ENCODE results near the gene IFITM10.

IFITM10 gene

GRCh38 chr11:1694846-1695547 is 55.4 kb downstream of the IFITM10 start:
- H3K9me3 ChIP-seq (ENCODE audit: control insufficient read depth in 2 of 2, low read length in 2 of 2) = no peaks in the 10 kb centered on the region
- H3K27me3 ChIP-seq (ENCODE audit: control insufficient read depth in 2 of 2, insufficient read depth in 2 of 2, low read length in 2 of 2) = peaks cover 9 to 13% of the 10 kb centered on the region in 2 donors
- no peak overlapping the region for H3K9ac ChIP-seq (ENCODE audit: low read depth in 1 of 2, low read length in 2 of 2)
- no peak overlapping the region for H3K27ac ChIP-seq (ENCODE audit: low read depth in 2 of 2, low read length in 2 of 2)
- H3K36me3 ChIP-seq (ENCODE audit: control insufficient read depth in 2 of 2, insufficient read depth in 2 of 2, low read length in 2 of 2) = no peaks in the 10 kb centered on the region
- no peak overlapping the region for H3K4me3 ChIP-seq (ENCODE audit: low read length in 2 of 2)
- peaks cover 4 to 9% of the 10 kb centered on the region in 2 donors for H3K4me1 ChIP-seq (ENCODE audit: control insufficient read depth in 2 of 2, insufficient read depth in 2 of 2, low read length in 2 of 2)

DNA sequence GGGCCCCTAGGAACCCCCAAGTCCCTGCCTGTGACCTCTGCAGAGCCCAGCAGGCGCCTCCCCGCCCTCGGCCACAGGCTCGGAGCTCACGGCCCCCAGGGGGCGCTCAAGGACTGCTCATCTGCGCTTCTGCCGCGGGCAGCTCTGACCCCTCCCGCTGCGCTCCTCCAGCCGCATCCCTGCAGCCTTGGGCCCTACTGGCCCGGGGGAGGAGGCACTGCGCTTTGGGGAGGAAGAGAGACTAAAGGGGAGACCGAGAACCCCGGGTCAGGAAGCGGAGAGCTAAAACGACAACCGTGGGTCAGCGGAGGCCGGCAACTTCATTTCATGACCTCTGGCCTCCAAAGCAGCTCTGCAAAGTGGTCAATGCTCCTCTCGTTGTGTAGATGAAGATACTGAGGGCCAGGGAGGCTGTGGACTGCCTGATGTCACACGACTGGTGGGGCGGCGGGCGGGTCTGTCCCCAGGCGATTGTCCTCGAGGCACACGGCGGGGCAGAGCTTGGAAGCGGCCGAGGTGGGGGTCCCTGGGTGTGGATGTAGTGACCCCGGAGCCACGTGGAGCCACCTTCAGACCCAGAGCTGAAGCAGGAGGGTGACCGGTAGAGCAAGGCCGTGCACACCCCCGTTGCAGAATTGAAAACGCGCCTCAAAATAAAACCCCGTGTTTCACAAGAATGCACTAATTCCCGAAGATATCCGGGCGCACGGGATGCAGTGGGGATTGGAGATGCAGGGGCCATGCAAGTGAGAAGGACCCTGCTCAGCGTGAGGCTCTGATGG is 56.1 kb downstream of the IFITM10 start:
- Histone ChIP-seq H3K4me3 (ENCODE audit: low read length in 2 of 2) (peak overlapping the region; percentile 71 to 80), H3K27ac (ENCODE audit: low read depth in 2 of 2, low read length in 2 of 2) (no peak overlapping the region), H3K9ac (ENCODE audit: low read depth in 1 of 2, low read length in 2 of 2) (peak overlapping the region; percentile 17 to 75)

GRCh38 chr11:1693327-1694063 is 56.9 kb downstream of the IFITM10 start:
- Histone ChIP-seq H3K9me3 (ENCODE audit: control insufficient read depth in 2 of 2, low read length in 2 of 2) (no peaks in the 10 kb centered on the region), H3K9ac (ENCODE audit: low read depth in 1 of 2, low read length in 2 of 2) (peak overlapping the region; percentile 63 to 75), H3K4me3 (ENCODE audit: low read length in 2 of 2) (peak overlapping the region; percentile 71 to 80), H3K27ac (ENCODE audit: low read depth in 2 of 2, low read length in 2 of 2) (peak overlapping the region in 1 of 2 donors; percentile 23), H3K27me3 (ENCODE audit: control insufficient read depth in 2 of 2, insufficient read depth in 2 of 2, low read length in 2 of 2) (peaks cover 9 to 16% of the 10 kb centered on the region in 2 donors), H3K4me1 (ENCODE audit: control insufficient read depth in 2 of 2, insufficient read depth in 2 of 2, low read length in 2 of 2) (peaks cover 4 to 9% of the 10 kb centered on the region in 2 donors), H3K36me3 (ENCODE audit: control insufficient read depth in 2 of 2, insufficient read depth in 2 of 2, low read length in 2 of 2) (no peaks in the 10 kb centered on the region)

More for the DNA sequence above, 56.1 kb downstream of the IFITM10 start:
- peaks cover 9 to 16% of the 10 kb centered on the region in 2 donors for H3K27me3 ChIP-seq (ENCODE audit: control insufficient read depth in 2 of 2, insufficient read depth in 2 of 2, low read length in 2 of 2)
- H3K4me1 ChIP-seq (ENCODE audit: control insufficient read depth in 2 of 2, insufficient read depth in 2 of 2, low read length in 2 of 2) = peaks cover 4 to 9% of the 10 kb centered on the region in 2 donors
- no peaks in the 10 kb centered on the region for H3K9me3 ChIP-seq (ENCODE audit: control insufficient read depth in 2 of 2, low read length in 2 of 2)
- H3K36me3 ChIP-seq (ENCODE audit: control insufficient read depth in 2 of 2, insufficient read depth in 2 of 2, low read length in 2 of 2) = no peaks in the 10 kb centered on the region

GRCh38 chr11:1692708-1693326 is 57.6 kb downstream of the IFITM10 start:
- Histone ChIP-seq H3K9me3 (ENCODE audit: control insufficient read depth in 2 of 2, low read length in 2 of 2) (no peaks in the 10 kb centered on the region), H3K9ac (ENCODE audit: low read depth in 1 of 2, low read length in 2 of 2) (no peak overlapping the region), H3K27me3 (ENCODE audit: control insufficient read depth in 2 of 2, insufficient read depth in 2 of 2, low read length in 2 of 2) (peaks cover 9 to 16% of the 10 kb centered on the region in 2 donors), H3K4me3 (ENCODE audit: low read length in 2 of 2) (no peak overlapping the region), H3K36me3 (ENCODE audit: control insufficient read depth in 2 of 2, insufficient read depth in 2 of 2, low read length in 2 of 2) (no peaks in the 10 kb centered on the region), H3K4me1 (ENCODE audit: control insufficient read depth in 2 of 2, insufficient read depth in 2 of 2, low read length in 2 of 2) (peaks cover 4 to 9% of the 10 kb centered on the region in 2 donors), H3K27ac (ENCODE audit: low read depth in 2 of 2, low read length in 2 of 2) (no peak overlapping the region)

DNA sequence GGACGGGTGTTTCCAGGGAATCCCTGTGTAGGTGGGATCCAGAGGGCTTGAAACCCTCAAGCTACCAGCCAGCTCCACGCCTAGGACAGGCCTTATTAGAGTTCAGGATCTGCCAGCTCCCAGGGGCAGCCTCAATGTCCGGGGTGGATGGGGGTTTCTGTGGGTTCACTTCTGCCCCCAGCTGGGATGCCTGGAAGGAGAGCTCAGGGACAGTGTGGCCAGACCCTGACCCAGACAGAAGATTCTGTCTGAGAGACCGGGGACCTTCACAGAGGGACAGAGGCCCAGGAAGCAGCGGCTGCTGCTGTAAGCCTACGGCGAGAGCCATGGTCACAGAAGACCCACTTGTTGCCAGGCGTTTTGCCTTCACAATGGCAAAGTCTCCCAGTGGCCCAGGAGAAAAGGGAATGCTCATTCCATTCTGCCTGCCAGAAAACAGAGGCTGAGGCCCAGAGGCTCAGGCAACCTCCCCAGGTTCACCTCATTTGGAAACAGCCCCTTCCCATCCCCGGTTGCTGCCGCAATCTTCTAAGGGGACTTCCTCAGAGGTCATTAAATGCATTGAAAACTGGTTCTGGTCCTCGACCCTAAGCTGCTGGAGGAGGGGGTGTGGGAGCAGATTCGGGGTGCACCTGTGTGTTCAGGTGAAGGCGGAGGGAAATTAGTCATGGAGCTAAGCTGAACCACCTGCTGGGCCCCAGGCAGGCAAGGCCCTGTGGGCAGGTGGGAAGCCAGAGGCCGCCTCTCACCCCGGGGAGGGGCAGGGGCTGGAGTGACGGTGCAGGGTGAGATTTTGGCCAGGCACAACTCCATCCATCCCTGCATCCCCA is 58.3 kb downstream of the IFITM10 start:
- no peaks in the 10 kb centered on the region for H3K36me3 ChIP-seq (ENCODE audit: control insufficient read depth in 2 of 2, insufficient read depth in 2 of 2, low read length in 2 of 2)
- H3K9me3 ChIP-seq (ENCODE audit: control insufficient read depth in 2 of 2, low read length in 2 of 2) = no peaks in the 10 kb centered on the region
- no peak overlapping the region for H3K9ac ChIP-seq (ENCODE audit: low read depth in 1 of 2, low read length in 2 of 2)
- H3K27me3 ChIP-seq (ENCODE audit: control insufficient read depth in 2 of 2, insufficient read depth in 2 of 2, low read length in 2 of 2) = peaks cover 9 to 16% of the 10 kb centered on the region in 2 donors
- H3K4me1 ChIP-seq (ENCODE audit: control insufficient read depth in 2 of 2, insufficient read depth in 2 of 2, low read length in 2 of 2) = peaks cover 4 to 9% of the 10 kb centered on the region in 2 donors
- H3K4me3 ChIP-seq (ENCODE audit: low read length in 2 of 2) = no peak overlapping the region
- H3K27ac ChIP-seq (ENCODE audit: low read depth in 2 of 2, low read length in 2 of 2) = no peak overlapping the region

- H3K9ac ChIP-seq (ENCODE audit: low read depth in 1 of 2, low read length in 2 of 2) = no peak overlapping the region
- H3K36me3 ChIP-seq (ENCODE audit: control insufficient read depth in 2 of 2, insufficient read depth in 2 of 2, low read length in 2 of 2) = no peaks in the 10 kb centered on the region
- peaks cover 4 to 9% of the 10 kb centered on the region in 2 donors for H3K4me1 ChIP-seq (ENCODE audit: control insufficient read depth in 2 of 2, insufficient read depth in 2 of 2, low read length in 2 of 2)
- H3K4me3 ChIP-seq (ENCODE audit: low read length in 2 of 2) = no peak overlapping the region
- peaks cover 9 to 16% of the 10 kb centered on the region in 2 donors for H3K27me3 ChIP-seq (ENCODE audit: control insufficient read depth in 2 of 2, insufficient read depth in 2 of 2, low read length in 2 of 2)
- no peak overlapping the region for H3K27ac ChIP-seq (ENCODE audit: low read depth in 2 of 2, low read length in 2 of 2)
- no peaks in the 10 kb centered on the region for H3K9me3 ChIP-seq (ENCODE audit: control insufficient read depth in 2 of 2, low read length in 2 of 2)
These were observed 59.1 kb downstream of the IFITM10 start for GRCh38 chr11:1691026-1691877.

- Histone ChIP-seq H3K36me3 (ENCODE audit: control insufficient read depth in 2 of 2, insufficient read depth in 2 of 2, low read length in 2 of 2) (no peaks in the 10 kb centered on the region), H3K27me3 (ENCODE audit: control insufficient read depth in 2 of 2, insufficient read depth in 2 of 2, low read length in 2 of 2) (peaks cover 9 to 14% of the 10 kb centered on the region in 2 donors), H3K4me1 (ENCODE audit: control insufficient read depth in 2 of 2, insufficient read depth in 2 of 2, low read length in 2 of 2) (peaks cover 4 to 9% of the 10 kb centered on the region in 2 donors), H3K9me3 (ENCODE audit: control insufficient read depth in 2 of 2, low read length in 2 of 2) (no peaks in the 10 kb centered on the region), H3K27ac (ENCODE audit: low read depth in 2 of 2, low read length in 2 of 2) (no peak overlapping the region), H3K9ac (ENCODE audit: low read depth in 1 of 2, low read length in 2 of 2) (no peak overlapping the region), H3K4me3 (ENCODE audit: low read length in 2 of 2) (no peak overlapping the region)
These were observed 60.0 kb downstream of the IFITM10 start for GRCh38 chr11:1690167-1691025.

Measured in mucosa of rectum (tissue), 2 donors.